ENCODE data around the gene ABLIM2.

ABLIM2 gene

GRCh38 chr4:8155660-8156421, 2.8 kb downstream of the ABLIM2 start:
- no peak overlapping the region for H3K4me3 ChIP-seq (ENCODE audit: control insufficient read depth, low read depth, low read length)
- TF ChIP-seq CTCF (conservative IDR thresholded peaks at IDR 0.05; ENCODE audit: control insufficient read depth, insufficient read depth, low read depth, low read length) = no peak
- DNase-seq (ENCODE audit: low read depth) = no peak

GRCh38 chr4:8155048-8155447, 3.6 kb downstream of the ABLIM2 start:
- no peak overlapping the region for H3K4me3 ChIP-seq (ENCODE audit: control insufficient read depth, low read depth, low read length)
- DNase-seq (ENCODE audit: low read depth) = peak; percentile 7

GRCh38 chr4:8153441-8153840, 5.2 kb downstream of the ABLIM2 start:
- H3K4me3 ChIP-seq (ENCODE audit: control insufficient read depth, low read depth, low read length) = no peak overlapping the region
- no peak for DNase-seq (ENCODE audit: low read depth)
- TF ChIP-seq CTCF (conservative IDR thresholded peaks at IDR 0.05; ENCODE audit: control insufficient read depth, insufficient read depth, low read depth, low read length) = no peak

More at GRCh38 chr4:8155048-8155447, 3.6 kb downstream of the ABLIM2 start:
- no peak for TF ChIP-seq CTCF (conservative IDR thresholded peaks at IDR 0.05; ENCODE audit: control insufficient read depth, insufficient read depth, low read depth, low read length)

GRCh38 chr4:8152865-8153257, 5.8 kb downstream of the ABLIM2 start:
- no peak for DNase-seq (ENCODE audit: low read depth)
- H3K4me3 ChIP-seq (ENCODE audit: control insufficient read depth, low read depth, low read length) = no peak overlapping the region
- TF ChIP-seq CTCF (conservative IDR thresholded peaks at IDR 0.05; ENCODE audit: control insufficient read depth, insufficient read depth, low read depth, low read length) = no peak

- TF ChIP-seq CTCF (conservative IDR thresholded peaks at IDR 0.05; ENCODE audit: control insufficient read depth, insufficient read depth, low read depth, low read length) = no peak
- DNase-seq (ENCODE audit: low read depth) = no peak
- H3K4me3 ChIP-seq (ENCODE audit: control insufficient read depth, low read depth, low read length) = no peak overlapping the region
Observed at GRCh38 chr4:8152090-8152864, 6.3 kb downstream of the ABLIM2 start.

GRCh38 chr4:8151165-8151650, 7.4 kb downstream of the ABLIM2 start:
- no peak for TF ChIP-seq CTCF (conservative IDR thresholded peaks at IDR 0.05; ENCODE audit: control insufficient read depth, insufficient read depth, low read depth, low read length)
- DNase-seq (ENCODE audit: low read depth) = no peak
- no peak overlapping the region for H3K4me3 ChIP-seq (ENCODE audit: control insufficient read depth, low read depth, low read length)

Measured in fibroblast of mammary gland (primary cell).